Measurements from ENCODE around the gene TMEM72. TPM values are rescaled to one million over a fixed set of nuclear protein-coding genes. Genes with fewer than 3 reads are reported as not detected.

TMEM72 gene
- polyA plus RNA-seq, 3 donors: not detected

DNA sequence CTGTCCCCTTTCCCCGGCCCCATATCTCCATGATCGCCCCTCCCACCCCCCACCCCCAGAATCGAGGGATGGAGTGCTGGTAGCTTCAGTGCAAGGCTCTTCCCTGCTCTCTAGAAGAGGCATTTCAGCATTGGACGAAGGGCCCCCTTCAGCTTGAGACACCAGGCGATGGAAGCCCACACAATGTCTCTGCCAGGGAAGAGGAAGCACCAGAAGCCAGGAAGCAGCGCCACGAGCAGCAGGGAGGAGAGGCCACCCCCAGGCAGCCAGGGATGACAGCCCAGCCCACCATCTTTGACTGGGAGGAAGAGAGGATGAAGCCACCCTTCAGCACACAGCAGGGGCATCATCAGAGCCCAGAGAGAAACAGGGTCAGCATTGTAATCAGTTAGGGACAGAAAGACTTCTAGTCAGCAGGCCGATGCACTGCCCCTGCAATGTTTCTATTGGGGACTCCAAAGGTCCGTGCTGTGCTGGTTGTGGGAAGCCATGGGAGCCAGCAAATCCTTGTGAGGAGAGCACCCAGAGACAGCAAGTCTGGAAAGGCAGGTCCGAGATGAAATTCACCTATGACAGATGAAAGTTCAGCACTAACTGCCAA lies 15.7 kb downstream of the TMEM72 start:
- no peak overlapping the region for H3K4me3 ChIP-seq (replicated peaks in 1 of 3; ENCODE audit: low read depth in 2 of 3, low read length in 3 of 3)
- peaks cover 0 to 1% (median 0%) of the 10 kb centered on the region in 7 donors for H3K9me3 Mint-ChIP-seq
- no peak for DNase-seq
- H3K27me3 Mint-ChIP-seq (ENCODE audit: low read depth in 3 of 3): peaks cover 0 to 2% (median 0%) of the 10 kb centered on the region in 3 donors
- peak overlapping the region in 1 of 2 donors; percentile 5 for H3K27ac ChIP-seq (ENCODE audit: low read depth in 1 of 2, low read length in 2 of 2)
- H3K4me1 Mint-ChIP-seq: no peaks in the 10 kb centered on the region
- H3K27me3 ChIP-seq (ENCODE audit: control insufficient read depth in 2 of 2, insufficient read depth in 2 of 2, low read length in 2 of 2): no peaks in the 10 kb centered on the region
- H3K4me1 ChIP-seq (ENCODE audit: control insufficient read depth in 1 of 2, insufficient read depth in 2 of 2, low read length in 2 of 2): peaks cover 10 to 14% of the 10 kb centered on the region in 2 donors
- H2AFZ ChIP-seq (ENCODE audit: insufficient read depth, low read depth, low read length, poor library complexity, severe bottlenecking): peak overlapping the region; percentile 41
- peak overlapping the region in 1 of 7 donors; percentile 13 for H3K27ac Mint-ChIP-seq
- TF ChIP-seq, protein P1, sequence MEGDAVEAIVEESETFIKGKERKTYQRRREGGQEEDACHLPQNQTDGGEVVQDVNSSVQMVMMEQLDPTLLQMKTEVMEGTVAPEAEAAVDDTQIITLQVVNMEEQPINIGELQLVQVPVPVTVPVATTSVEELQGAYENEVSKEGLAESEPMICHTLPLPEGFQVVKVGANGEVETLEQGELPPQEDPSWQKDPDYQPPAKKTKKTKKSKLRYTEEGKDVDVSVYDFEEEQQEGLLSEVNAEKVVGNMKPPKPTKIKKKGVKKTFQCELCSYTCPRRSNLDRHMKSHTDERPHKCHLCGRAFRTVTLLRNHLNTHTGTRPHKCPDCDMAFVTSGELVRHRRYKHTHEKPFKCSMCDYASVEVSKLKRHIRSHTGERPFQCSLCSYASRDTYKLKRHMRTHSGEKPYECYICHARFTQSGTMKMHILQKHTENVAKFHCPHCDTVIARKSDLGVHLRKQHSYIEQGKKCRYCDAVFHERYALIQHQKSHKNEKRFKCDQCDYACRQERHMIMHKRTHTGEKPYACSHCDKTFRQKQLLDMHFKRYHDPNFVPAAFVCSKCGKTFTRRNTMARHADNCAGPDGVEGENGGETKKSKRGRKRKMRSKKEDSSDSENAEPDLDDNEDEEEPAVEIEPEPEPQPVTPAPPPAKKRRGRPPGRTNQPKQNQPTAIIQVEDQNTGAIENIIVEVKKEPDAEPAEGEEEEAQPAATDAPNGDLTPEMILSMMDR (IDR thresholded peaks at IDR 0.05): no peak
- no peaks in the 10 kb centered on the region for H3K9me3 ChIP-seq (replicated peaks in 1 of 2; ENCODE audit: control insufficient read depth in 1 of 2, insufficient read depth in 1 of 2, low read length in 2 of 2)
- H3K4me2 ChIP-seq (replicated peaks; ENCODE audit: extremely low read depth, low read length, poor library complexity, severe bottlenecking): no peak overlapping the region
- 56% methylated on average over 4 of the region's 10 CpGs for WGBS (ENCODE audit: insufficient coverage)
- no peak overlapping the region for H3K4me3 Mint-ChIP-seq
- H3K79me2 ChIP-seq (ENCODE audit: insufficient read depth, low read length): no peaks in the 10 kb centered on the region
- H3K9ac ChIP-seq (ENCODE audit: insufficient read depth, low read length, poor library complexity, severe bottlenecking): no peak overlapping the region
- intact Hi-C loops (cut with micrococcal nuclease): no loop called here
- H3K36me3 ChIP-seq (replicated peaks in 1 of 2; ENCODE audit: control insufficient read depth in 1 of 2, insufficient read depth in 2 of 2, low read length in 2 of 2): no peaks in the 10 kb centered on the region
- no peaks in the 10 kb centered on the region for H4K20me1 ChIP-seq (ENCODE audit: insufficient read depth, low read length)
- H3K36me3 Mint-ChIP-seq: no peaks in the 10 kb centered on the region

DNA sequence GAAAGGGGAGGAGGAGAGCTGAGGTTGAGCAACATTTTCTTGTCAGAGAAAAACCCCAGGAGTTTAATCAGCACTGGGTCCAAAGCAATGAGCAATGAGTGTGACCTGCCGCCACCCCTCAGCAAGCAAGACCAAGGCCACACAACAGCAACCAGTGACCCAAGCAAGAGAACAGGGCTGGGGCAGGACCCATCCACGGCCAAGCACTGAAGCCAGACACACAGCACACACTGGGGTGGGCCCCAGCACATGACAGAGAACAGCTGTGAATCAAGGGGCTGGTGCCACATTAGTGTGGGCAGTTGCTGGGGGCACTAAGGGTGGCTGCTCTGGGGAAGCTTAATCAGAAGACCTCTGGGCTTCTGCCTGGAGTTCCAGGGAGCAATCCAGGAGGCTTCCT lies 16.2 kb downstream of the TMEM72 start:
- Histone ChIP-seq H3K4me2 (replicated peaks; ENCODE audit: extremely low read depth, low read length, poor library complexity, severe bottlenecking) (no peak overlapping the region), H3K36me3 (replicated peaks in 1 of 2; ENCODE audit: control insufficient read depth in 1 of 2, insufficient read depth in 2 of 2, low read length in 2 of 2) (no peaks in the 10 kb centered on the region), H2AFZ (ENCODE audit: insufficient read depth, low read depth, low read length, poor library complexity, severe bottlenecking) (peak overlapping the region; percentile 41), H3K79me2 (ENCODE audit: insufficient read depth, low read length) (no peaks in the 10 kb centered on the region), H3K9me3 (replicated peaks in 1 of 2; ENCODE audit: control insufficient read depth in 1 of 2, insufficient read depth in 1 of 2, low read length in 2 of 2) (no peaks in the 10 kb centered on the region), H3K4me3 (replicated peaks in 1 of 3; ENCODE audit: low read depth in 2 of 3, low read length in 3 of 3) (no peak overlapping the region), H4K20me1 (ENCODE audit: insufficient read depth, low read length) (no peaks in the 10 kb centered on the region), H3K9ac (ENCODE audit: insufficient read depth, low read length, poor library complexity, severe bottlenecking) (no peak overlapping the region), H3K27me3 (ENCODE audit: control insufficient read depth in 2 of 2, insufficient read depth in 2 of 2, low read length in 2 of 2) (no peaks in the 10 kb centered on the region), H3K4me1 (ENCODE audit: control insufficient read depth in 1 of 2, insufficient read depth in 2 of 2, low read length in 2 of 2) (peaks cover 10 to 16% of the 10 kb centered on the region in 2 donors), H3K27ac (ENCODE audit: low read depth in 1 of 2, low read length in 2 of 2) (no peak overlapping the region)
- 54% methylated on average over 2 of the region's 2 CpGs for WGBS (ENCODE audit: insufficient coverage)
- TF ChIP-seq, protein P1 (IDR thresholded peaks at IDR 0.05): no peak
- Mint-ChIP-seq H3K4me3 (no peak overlapping the region), H3K4me1 (no peaks in the 10 kb centered on the region), H3K27ac (peak overlapping the region in 1 of 7 donors; percentile 13), H3K27me3 (ENCODE audit: low read depth in 3 of 3) (peaks cover 0 to 3% (median 0%) of the 10 kb centered on the region in 3 donors), H3K36me3 (no peaks in the 10 kb centered on the region), H3K9me3 (peaks cover 0 to 1% (median 0%) of the 10 kb centered on the region in 7 donors)
- peak in 1 of 3 donors; percentile 59 for DNase-seq
- intact Hi-C loops (cut with micrococcal nuclease): no loop called here

Measured in CD14-positive monocyte (primary cell).